Astrocyte (in vitro differentiated cells and primary cell): ENCODE measurements around the gene KMT2B. TPM values are rescaled to one million over a fixed set of nuclear protein-coding genes. Genes with fewer than 3 reads are reported as not detected.

Source experiments
- DNase-seq: peaks from one replicate; pipeline ENCODE4 v3.0.0-alpha.2; 2010; ENCODE audit warnings: low read depth
- FAIRE-seq: peaks from 2 replicates; lab custom pipeline; 2011; peaks lifted over from hg19 to GRCh38; lab: Jason Lieb, UNC
- H2AFZ ChIP-seq: 2 replicates; pipeline ENCODE4 v1.6.0; 2012; ENCODE audit warnings: low read depth, low read length, inconsistent platforms
- H3K27ac ChIP-seq: 2 replicates; pipeline ENCODE4 v1.5.1; 2011; ENCODE audit warnings: low read depth, low read length, inconsistent platforms
- H3K27me3 ChIP-seq: 2 replicates; pipeline ENCODE4 v1.6.0; 2011; ENCODE audit warnings: low read length, inconsistent platforms; ENCODE audit not compliant: insufficient read depth
- H3K36me3 ChIP-seq: 2 replicates; pipeline ENCODE4 v1.5.1; 2011; ENCODE audit warnings: low read length, inconsistent platforms; ENCODE audit not compliant: insufficient read depth
- H3K4me1 ChIP-seq: 2 replicates; pipeline ENCODE4 v1.5.1; 2011; ENCODE audit warnings: low read length, inconsistent platforms; ENCODE audit not compliant: insufficient read depth
- H3K4me2 ChIP-seq: 2 replicates; pipeline ENCODE4 v1.6.0; 2012; ENCODE audit warnings: low read length, inconsistent platforms
- H3K4me3 ChIP-seq: 2 replicates; pipeline ENCODE4 v1.5.1; 2011; ENCODE audit warnings: low read depth, mild to moderate bottlenecking, low read length, inconsistent platforms; ENCODE audit not compliant: insufficient read depth
- H3K79me2 ChIP-seq: 2 replicates; pipeline ENCODE4 v1.6.0; 2012; ENCODE audit warnings: mild to moderate bottlenecking, low read length, inconsistent platforms; ENCODE audit not compliant: insufficient read depth
- H3K9ac ChIP-seq: 2 replicates; pipeline ENCODE4 v1.6.0; 2012; ENCODE audit warnings: mild to moderate bottlenecking, low read length, inconsistent platforms
- H3K9me3 ChIP-seq: 2 replicates; pipeline ENCODE4 v1.5.1; 2012; ENCODE audit warnings: low read depth, mild to moderate bottlenecking, low read length, inconsistent platforms; ENCODE audit not compliant: insufficient read depth
- H4K20me1 ChIP-seq: 2 replicates; pipeline ENCODE4 v1.6.0; 2012; ENCODE audit warnings: low read length, inconsistent platforms; ENCODE audit not compliant: insufficient read depth
- H3K27ac Mint-ChIP-seq: one replicate; pipeline ENCODE4 v1.8.0; 2021; ENCODE audit warnings: mild to moderate bottlenecking, mixed read lengths; ENCODE audit not compliant: unreplicated experiment
- H3K27me3 Mint-ChIP-seq: one replicate; pipeline ENCODE4 v1.8.0; 2021; ENCODE audit warnings: low read depth, mixed read lengths; ENCODE audit not compliant: unreplicated experiment
- H3K36me3 Mint-ChIP-seq: one replicate; pipeline ENCODE4 v1.8.0; 2021; ENCODE audit warnings: low read depth, mixed read lengths; ENCODE audit not compliant: unreplicated experiment
- H3K4me1 Mint-ChIP-seq: one replicate; pipeline ENCODE4 v1.8.0; 2021; ENCODE audit warnings: low read depth, mixed read lengths; ENCODE audit not compliant: unreplicated experiment
- H3K4me3 Mint-ChIP-seq: one replicate; pipeline ENCODE4 v1.8.0; 2021; ENCODE audit warnings: mild to moderate bottlenecking, moderate library complexity, mixed read lengths; ENCODE audit not compliant: unreplicated experiment
- H3K9me3 Mint-ChIP-seq: one replicate; pipeline ENCODE4 v1.8.0; 2021; ENCODE audit warnings: mild to moderate bottlenecking, mixed read lengths; ENCODE audit not compliant: unreplicated experiment
- CTCF ChIP-seq: IDR thresholded peaks from 2 replicates; pipeline ENCODE4 v1.5.1; 2011; ENCODE audit warnings: low read depth, mild to moderate bottlenecking, inconsistent platforms, low read length, moderate library complexity; ENCODE audit not compliant: insufficient read depth
- EZH2 ChIP-seq: IDR thresholded peaks from 2 replicates; pipeline ENCODE4 v1.6.1; 2012; ENCODE audit warnings: mild to moderate bottlenecking, low read length, inconsistent platforms; ENCODE audit not compliant: insufficient read depth
- total RNA-seq: library from RNA; stranded (reverse); gene quantifications from 2 replicates; pipeline ENCODE4 v1.2.1, GENCODE V29; 2021

KMT2B gene
- total RNA-seq, 1 donor from 2014 or later = 28.7 TPM

- peak overlapping the region; percentile 95 for H3K27ac ChIP-seq
- no peak for TF ChIP-seq EZH2
- TF ChIP-seq CTCF = no peak
- peaks cover 43% of the 10 kb centered on the region for H3K79me2 ChIP-seq
Measured at GRCh38 chr19:35746087-35746462, 28.3 kb downstream of the KMT2B start.

GRCh38 chr19:35746531-35746930 is 28.7 kb downstream of the KMT2B start:
- H3K9me3 Mint-ChIP-seq = no peaks in the 10 kb centered on the region
- no peaks in the 10 kb centered on the region for H3K36me3 ChIP-seq
- no peaks in the 10 kb centered on the region for H3K27me3 ChIP-seq
- H3K9me3 ChIP-seq = no peaks in the 10 kb centered on the region
- H3K4me1 Mint-ChIP-seq = peaks cover 22% of the 10 kb centered on the region
- no peaks in the 10 kb centered on the region for H3K27me3 Mint-ChIP-seq
- H3K79me2 ChIP-seq = peaks cover 47% of the 10 kb centered on the region
- TF ChIP-seq EZH2 (no peak), CTCF (no peak)
- no peak overlapping the region for H3K27ac ChIP-seq
- H2AFZ ChIP-seq = no peak overlapping the region
- H3K9ac ChIP-seq = peak overlapping the region; percentile 98
- peak overlapping the region; percentile 98 for H3K27ac Mint-ChIP-seq
- H4K20me1 ChIP-seq = peaks cover 9% of the 10 kb centered on the region
- no peak for FAIRE-seq
- H3K4me3 Mint-ChIP-seq = peak overlapping the region; percentile 99
- DNase-seq = no peak
- peaks cover 9% of the 10 kb centered on the region for H3K4me1 ChIP-seq
- peaks cover 3% of the 10 kb centered on the region for H3K36me3 Mint-ChIP-seq
- peak overlapping the region; percentile 91 for H3K4me3 ChIP-seq
- H3K4me2 ChIP-seq = peak overlapping the region; percentile 91

More at GRCh38 chr19:35746087-35746462, 28.3 kb downstream of the KMT2B start:
- peaks cover 3% of the 10 kb centered on the region for H3K36me3 Mint-ChIP-seq
- H3K9ac ChIP-seq = peak overlapping the region; percentile 98
- peak overlapping the region; percentile 98 for H3K27ac Mint-ChIP-seq
- peak overlapping the region; percentile 99 for H3K4me3 Mint-ChIP-seq
- H3K9me3 Mint-ChIP-seq = no peaks in the 10 kb centered on the region
- FAIRE-seq (no peak), DNase-seq (no peak)
- H3K4me1 Mint-ChIP-seq = peaks cover 22% of the 10 kb centered on the region
- H3K4me1 ChIP-seq = peaks cover 10% of the 10 kb centered on the region
- peaks cover 9% of the 10 kb centered on the region for H4K20me1 ChIP-seq
- no peak overlapping the region for H2AFZ ChIP-seq
- no peaks in the 10 kb centered on the region for H3K27me3 ChIP-seq
- H3K36me3 ChIP-seq = no peaks in the 10 kb centered on the region
- H3K27me3 Mint-ChIP-seq = no peaks in the 10 kb centered on the region
- H3K4me2 ChIP-seq = peak overlapping the region; percentile 91
- H3K9me3 ChIP-seq = no peaks in the 10 kb centered on the region
- H3K4me3 ChIP-seq = peak overlapping the region; percentile 91
